GM12801 (cell line): Measurements from ENCODE around the gene DTD1.

Experiments
- TF ChIP-seq, protein P1 (sequence below): IDR thresholded peaks from one replicate; pipeline ENCODE4 v1.5.1; 2011; ENCODE audit warnings: control low read depth; ENCODE audit not compliant: insufficient read length; ENCODE audit errors: extremely low read depth

The DTD1 gene

DNA sequence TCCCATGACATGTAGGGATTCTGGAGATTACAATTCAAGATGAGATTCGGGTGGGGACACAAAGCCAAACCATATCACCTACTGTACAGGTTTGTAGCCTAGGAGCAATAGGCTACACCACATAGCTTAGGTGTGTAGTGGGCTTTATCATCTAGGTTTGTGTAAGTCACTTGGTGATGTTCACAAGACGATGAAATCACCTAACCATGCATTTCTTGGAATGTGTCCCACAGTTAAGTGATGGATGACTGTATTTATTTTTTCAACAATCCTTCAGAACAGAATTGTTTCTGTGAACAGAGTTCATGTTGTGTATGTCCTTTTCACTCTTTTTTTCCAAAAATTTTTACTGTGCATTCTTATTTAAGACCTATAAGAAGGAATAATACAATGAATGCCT lies 76.1 kb downstream of the DTD1 start:
- TF ChIP-seq, protein P1, sequence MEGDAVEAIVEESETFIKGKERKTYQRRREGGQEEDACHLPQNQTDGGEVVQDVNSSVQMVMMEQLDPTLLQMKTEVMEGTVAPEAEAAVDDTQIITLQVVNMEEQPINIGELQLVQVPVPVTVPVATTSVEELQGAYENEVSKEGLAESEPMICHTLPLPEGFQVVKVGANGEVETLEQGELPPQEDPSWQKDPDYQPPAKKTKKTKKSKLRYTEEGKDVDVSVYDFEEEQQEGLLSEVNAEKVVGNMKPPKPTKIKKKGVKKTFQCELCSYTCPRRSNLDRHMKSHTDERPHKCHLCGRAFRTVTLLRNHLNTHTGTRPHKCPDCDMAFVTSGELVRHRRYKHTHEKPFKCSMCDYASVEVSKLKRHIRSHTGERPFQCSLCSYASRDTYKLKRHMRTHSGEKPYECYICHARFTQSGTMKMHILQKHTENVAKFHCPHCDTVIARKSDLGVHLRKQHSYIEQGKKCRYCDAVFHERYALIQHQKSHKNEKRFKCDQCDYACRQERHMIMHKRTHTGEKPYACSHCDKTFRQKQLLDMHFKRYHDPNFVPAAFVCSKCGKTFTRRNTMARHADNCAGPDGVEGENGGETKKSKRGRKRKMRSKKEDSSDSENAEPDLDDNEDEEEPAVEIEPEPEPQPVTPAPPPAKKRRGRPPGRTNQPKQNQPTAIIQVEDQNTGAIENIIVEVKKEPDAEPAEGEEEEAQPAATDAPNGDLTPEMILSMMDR: no peak

DNA sequence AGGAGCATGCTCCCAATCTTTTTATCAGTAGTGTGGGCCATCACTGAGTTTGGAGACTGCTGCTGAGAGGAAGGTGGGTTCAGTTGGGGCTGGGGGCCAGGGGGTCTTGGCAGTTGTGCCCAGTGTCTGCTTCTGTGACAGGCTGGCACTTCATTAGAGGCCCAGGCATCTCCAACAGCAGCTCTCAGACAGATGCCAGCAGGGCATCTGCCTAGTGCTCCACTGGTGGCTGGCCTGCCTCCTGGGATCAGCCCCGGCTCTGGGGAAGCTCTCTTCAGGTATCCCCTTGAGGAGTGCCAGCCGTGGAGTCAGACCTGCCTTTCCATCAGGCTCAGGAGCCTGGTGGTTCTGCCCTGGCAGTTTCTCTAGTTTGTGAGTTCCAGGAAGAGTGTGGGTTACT lies 77.3 kb downstream of the DTD1 start:
- TF ChIP-seq, protein P1: no peak

DNA sequence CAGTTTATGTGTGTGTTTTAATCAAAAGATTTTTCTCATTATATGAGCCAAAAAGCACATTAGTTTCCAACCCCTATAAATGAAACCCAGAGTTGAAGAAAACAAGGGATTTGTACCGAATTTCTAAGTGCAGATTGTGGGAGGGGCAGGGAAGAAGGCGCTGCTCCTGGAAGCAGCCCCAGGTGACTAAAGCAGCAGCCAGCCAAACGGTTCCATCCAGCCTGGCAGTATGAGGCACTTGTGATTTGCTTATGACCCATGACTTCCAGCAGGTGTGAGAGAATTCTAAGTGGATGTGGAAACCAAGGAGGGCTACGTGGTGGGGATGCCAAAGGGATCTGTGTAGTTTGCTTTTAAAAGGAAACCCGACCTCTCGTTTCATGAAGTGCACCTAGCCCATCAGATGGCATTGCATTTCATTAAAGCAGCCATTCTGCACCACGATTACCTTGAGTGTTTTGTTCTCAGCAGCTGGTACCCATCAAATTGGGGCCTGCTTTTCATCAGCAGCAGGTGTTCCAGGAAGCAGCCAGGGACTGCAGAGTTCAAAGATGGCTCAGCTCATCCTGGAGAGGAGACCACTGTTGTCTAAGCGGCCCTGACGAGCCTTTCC lies 79.1 kb downstream of the DTD1 start:
- TF ChIP-seq, protein P1: no peak

DNA sequence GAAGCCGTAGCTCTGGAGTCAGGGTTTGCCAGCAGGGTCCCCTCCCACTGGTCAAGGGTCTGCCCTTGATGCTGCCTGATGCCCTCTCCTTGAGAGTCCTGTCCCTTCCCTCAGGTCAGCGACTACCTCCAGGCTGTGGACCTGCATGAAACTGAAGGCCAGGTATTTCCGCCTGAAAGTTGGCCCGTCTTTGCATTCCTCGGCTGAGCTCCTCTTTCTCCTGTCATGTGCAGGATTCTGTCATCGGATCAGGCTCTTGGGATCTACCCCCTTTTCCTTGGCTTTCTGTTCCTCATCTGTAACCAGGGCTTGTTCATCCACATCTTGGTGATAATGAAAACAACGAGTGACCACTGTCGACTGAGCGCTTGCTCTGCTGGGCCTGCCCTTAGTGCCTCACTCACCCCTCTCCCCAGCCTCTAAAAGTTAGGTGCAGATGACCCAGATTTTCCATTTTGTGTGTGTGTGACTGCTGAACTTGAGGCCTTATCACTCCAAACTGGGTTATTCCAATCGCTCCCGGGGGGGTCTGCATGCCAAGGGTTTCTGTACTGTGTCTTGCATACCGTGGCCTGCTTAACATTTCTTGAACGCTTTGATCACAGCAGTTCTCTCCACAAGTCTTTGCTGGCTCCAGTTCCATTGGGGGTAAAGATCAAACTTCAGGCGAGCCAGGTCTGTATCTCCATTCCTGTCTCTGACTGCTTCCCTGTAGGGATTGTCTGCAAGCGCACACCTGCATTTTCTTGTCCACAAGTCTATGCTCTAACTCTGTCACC lies 81.6 kb downstream of the DTD1 start:
- TF ChIP-seq, protein P1: no peak

GRCh38 chr20:18671203-18671710 lies 83.4 kb downstream of the DTD1 start:
- TF ChIP-seq, protein P1: no peak

GRCh38 chr20:18672834-18673233 lies 85.0 kb downstream of the DTD1 start:
- TF ChIP-seq, protein P1: no peak

GRCh38 chr20:18676396-18676795 lies 88.5 kb downstream of the DTD1 start:
- TF ChIP-seq, protein P1: no peak
